Gastroesophageal sphincter (tissue), 4 donors: ENCODE data around the gene HYAL1. TPM values are rescaled to one million over a fixed set of nuclear protein-coding genes. Genes with fewer than 3 reads are reported as not detected.

Experiments
- ATAC-seq: fragments of 150-250 bp; one replicate; pipeline ENCODE4 v1.9.1; 2016; ENCODE audit warnings: mild to moderate bottlenecking, moderate library complexity
- H3K27ac ChIP-seq, 4 donors: fragments of 200-600 bp; sonication (generic) in 3 of 4; 1 replicate in 3 of 4; 2 replicates in 1 of 4; pipeline ENCODE4 v1.5.1; 2016 to 2019
- H3K27me3 ChIP-seq: fragments of 200-600 bp; sonication (generic); one replicate; pipeline ENCODE4 v1.5.1; 2019
- H3K36me3 ChIP-seq, 2 donors: fragments of 200-600 bp; sonication (generic); one replicate each; pipeline ENCODE4 v1.5.1; 2019; ENCODE audit warnings: control low read depth in 1 of 2
- H3K4me1 ChIP-seq, 3 donors: fragments of 200-600 bp; sonication (generic); 1 replicate in 2 of 3; 2 replicates in 1 of 3; pipeline ENCODE4 v1.5.1; 2016 to 2019; ENCODE audit warnings: control low read depth in 2 of 3
- H3K4me3 ChIP-seq, 2 donors: fragments of 200-600 bp; sonication (generic); one replicate each; pipeline ENCODE4 v1.5.1; 2019; ENCODE audit warnings: mild to moderate bottlenecking in 1 of 2, moderate library complexity in 1 of 2
- H3K9me3 ChIP-seq, 3 donors: fragments of 200-600 bp; sonication (generic); one replicate each; pipeline ENCODE4 v1.5.1; 2017 to 2019; ENCODE audit warnings: control low read depth in 2 of 3
- CTCF ChIP-seq, 4 experiments: fragments of 200-600 bp in 2 of 4; fragments of 450-650 bp in 2 of 4; sonication (generic) in 1 of 4; IDR thresholded peaks; one replicate each; pipeline ENCODE4 v1.5.1; 2017 to 2019; ENCODE audit warnings: antibody characterized with exemption in 4 of 4, mild to moderate bottlenecking in 2 of 4, moderate library complexity in 2 of 4
- EP300 ChIP-seq: sonication (generic); formaldehyde crosslinking; IDR thresholded peaks from one replicate; pipeline ENCODE4 v1.6.1; 2017; ENCODE audit warnings: antibody characterized with exemption, mild to moderate bottlenecking
- POLR2A ChIP-seq, 2 donors: fragments of 450-650 bp; IDR thresholded peaks; one replicate each; pipeline ENCODE4 v1.6.1; 2017; ENCODE audit warnings: antibody characterized with exemption in 2 of 2, mild to moderate bottlenecking in 2 of 2, moderate library complexity in 1 of 2
- POLR2AphosphoS5 ChIP-seq: sonication (generic); formaldehyde crosslinking; IDR thresholded peaks from one replicate; pipeline ENCODE4 v1.6.1; 2017; ENCODE audit warnings: antibody characterized with exemption
- WGBS, 2 donors: methylation state at CpG; one replicate each; pipeline ENCODE4 v1.1.5; 2018; ENCODE audit warnings: low coverage in 1 of 2; 5-methylcytosine and 5-hydroxymethylcytosine counted together
- total RNA-seq, 4 donors: library from RNA; depleted of rRNA; stranded (reverse); fragments of >200 nt; gene quantifications; one replicate each; pipeline ENCODE4 v1.1.0, GENCODE V29; 2016

Gene HYAL1
- total RNA-seq, 4 donors from 2014 or later: 4.8 to 12.3 (median 7.9) TPM

- 75% methylated on average over 8 of the region's 13 CpGs; no CpG with 5 or more reads in 1 of the 2 donors for WGBS, 2 donors
- no peak for TF ChIP-seq EP300
- TF ChIP-seq CTCF (IDR thresholded peaks at IDR 0.05): no peak
- TF ChIP-seq POLR2AphosphoS5: no peak
- TF ChIP-seq POLR2A (IDR thresholded peaks at IDR 0.05): no peak
- no peak for ATAC-seq
- Histone ChIP-seq H3K27ac (no peak overlapping the region), H3K36me3 (peaks cover 0 to 6% of the 10 kb centered on the region in 2 donors), H3K9me3 (no peaks in the 10 kb centered on the region), H3K4me3 (no peak overlapping the region), H3K27me3 (no peaks in the 10 kb centered on the region), H3K4me1 (peaks cover 0 to 70% (median 35%) of the 10 kb centered on the region in 3 donors)
Measured at GRCh38 chr3:50342813-50343633, 39.6 kb upstream of the HYAL1 start.

- no peaks in the 10 kb centered on the region for H3K9me3 ChIP-seq
- H3K4me3 ChIP-seq: no peak overlapping the region
- no peaks in the 10 kb centered on the region for H3K27me3 ChIP-seq
- H3K36me3 ChIP-seq: no peaks in the 10 kb centered on the region
- no peak for ATAC-seq
- H3K27ac ChIP-seq: peak overlapping the region in 1 of 4 donors; percentile 94
- WGBS, 2 donors: 94% methylated on average over 8 of the region's 13 CpGs; no CpG with 5 or more reads in 1 of the 2 donors
- TF ChIP-seq CTCF (IDR thresholded peaks at IDR 0.05): no peak
- no peak for TF ChIP-seq EP300
- no peak for TF ChIP-seq POLR2A (IDR thresholded peaks at IDR 0.05)
- no peak for TF ChIP-seq POLR2AphosphoS5
- H3K4me1 ChIP-seq: peaks cover 0 to 68% (median 36%) of the 10 kb centered on the region in 3 donors
Measured at GRCh38 chr3:50341996-50342650, 38.7 kb upstream of the HYAL1 start.

GRCh38 chr3:50341537-50341936 is 38.2 kb upstream of the HYAL1 start:
- Histone ChIP-seq H3K4me3 (peak overlapping the region in 1 of 2 donors; percentile 65), H3K27me3 (no peaks in the 10 kb centered on the region), H3K9me3 (no peaks in the 10 kb centered on the region), H3K36me3 (no peaks in the 10 kb centered on the region), H3K4me1 (peaks cover 0 to 66% (median 36%) of the 10 kb centered on the region in 3 donors), H3K27ac (peak overlapping the region in 3 of 4 donors; percentile 91 to 99 (median 94))
- no CpG with 5 or more reads among the region's 9 CpGs for WGBS, 2 donors
- no peak for ATAC-seq
- TF ChIP-seq CTCF (IDR thresholded peaks at IDR 0.05) (no peak), POLR2A (IDR thresholded peaks at IDR 0.05) (no peak), POLR2AphosphoS5 (no peak), EP300 (no peak)

- ATAC-seq: peak; percentile 44
- peaks cover 0 to 70% (median 38%) of the 10 kb centered on the region in 3 donors for H3K4me1 ChIP-seq
- no peak for TF ChIP-seq CTCF (IDR thresholded peaks at IDR 0.05)
- TF ChIP-seq POLR2A (IDR thresholded peaks at IDR 0.05): peak; percentile 79 to 85
- TF ChIP-seq POLR2AphosphoS5: peak; percentile 11
- TF ChIP-seq EP300: no peak
- H3K27ac ChIP-seq: peak within 1 kb of the TSS; percentile 6 to 99 (median 92)
- H3K9me3 ChIP-seq: no peaks in the 10 kb centered on the region
- H3K36me3 ChIP-seq: no peaks in the 10 kb centered on the region
- H3K4me3 ChIP-seq: peak within 1 kb of the TSS; percentile 27 to 65
- H3K27me3 ChIP-seq: no peaks in the 10 kb centered on the region
- WGBS, 2 donors: no CpG with 5 or more reads among the region's 85 CpGs
Measured at GRCh38 chr3:50340448-50341329, 37.3 kb upstream of the HYAL1 start, which contains the start of gene RASSF1. RASSF1 (minus strand) TSS chr3:50340836; CDS start chr3:50340805, 31 bp downstream.
